Activated CD8-positive, alpha-beta memory T cell treated with anti-CD3 and anti-CD28 coated beads for 24 hours (primary cell): ENCODE measurements around the gene FGA.
"Not testable (repeated sequence)": the region's sequence is repeated elsewhere in the genome, so short reads cannot be mapped to it uniquely, and the experiment has no call there.

ENCODE experiments used
- DNase-seq: peaks from one replicate; pipeline ENCODE4 v3.0.0-alpha.2; 2020

FGA gene

DNA sequence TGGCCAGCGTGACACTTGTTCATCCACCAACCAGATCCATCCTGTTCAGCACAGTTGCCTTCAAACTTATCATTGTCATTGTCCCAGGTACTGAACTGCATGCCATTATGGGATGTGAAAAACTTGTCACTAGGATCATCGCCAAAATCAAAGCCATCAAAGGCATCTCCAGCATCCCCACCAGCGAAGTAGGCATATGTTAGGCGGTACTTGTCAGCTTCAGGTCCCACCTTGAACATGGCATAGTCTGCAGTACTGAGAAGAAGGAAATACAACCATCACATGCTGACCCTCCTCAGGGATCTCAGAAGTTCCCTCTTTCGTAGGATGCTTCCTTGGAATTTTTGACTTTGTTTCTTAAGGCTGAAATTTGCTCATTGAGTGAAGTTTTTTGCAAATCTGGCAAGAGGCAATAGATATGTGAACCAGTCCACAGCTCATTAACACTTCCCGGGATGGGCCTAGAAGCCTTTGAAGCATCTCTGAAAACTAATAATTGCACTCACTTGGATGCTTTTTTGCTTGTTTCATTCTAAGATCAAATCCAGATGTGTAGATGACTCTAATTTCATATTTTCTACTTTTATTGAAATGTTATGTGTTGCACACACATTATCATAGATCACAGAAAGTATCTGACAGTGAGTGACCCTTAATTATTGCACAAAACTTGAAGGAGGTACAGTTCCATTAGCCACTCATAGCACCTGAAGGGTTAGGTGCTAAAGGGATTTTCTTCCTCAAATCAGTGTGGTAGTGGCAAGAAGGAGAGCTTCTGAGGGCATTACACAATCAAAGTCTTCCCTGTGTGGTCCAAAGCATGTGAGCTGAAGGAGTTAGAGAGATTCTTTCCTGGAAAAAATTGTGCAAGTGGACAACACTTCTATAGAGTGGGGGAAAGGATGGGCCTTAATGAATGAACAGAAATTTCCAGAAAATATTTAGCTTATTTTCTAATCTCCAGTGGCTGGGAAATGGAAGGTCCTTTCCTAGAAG lies 16.5 kb upstream of the FGA start:
- no peak for DNase-seq

DNA sequence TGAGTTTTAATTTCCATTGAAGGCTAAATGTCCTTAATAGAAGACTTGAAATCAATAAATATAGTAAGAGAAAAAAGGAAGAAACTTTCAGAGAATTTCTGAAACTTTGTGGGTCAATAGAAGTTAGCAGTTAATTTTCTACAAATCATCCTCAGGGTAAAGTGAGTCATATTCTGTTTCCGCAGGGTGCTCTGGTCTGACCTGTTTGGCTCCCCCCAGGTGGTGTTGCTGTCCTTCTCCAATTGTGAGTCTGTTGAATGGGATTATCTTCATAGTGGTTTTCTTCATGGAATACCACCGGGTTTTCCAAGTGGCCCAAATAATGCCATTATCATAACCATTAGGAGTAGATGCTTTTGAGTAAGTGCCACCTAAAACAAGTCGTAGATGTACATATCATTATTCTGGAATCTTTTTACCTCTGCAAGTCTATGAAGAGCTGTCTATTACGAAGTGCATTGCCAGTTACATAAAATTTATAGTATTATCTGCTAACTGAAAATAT lies 14.2 kb upstream of the FGA start:
- DNase-seq: no peak

DNA sequence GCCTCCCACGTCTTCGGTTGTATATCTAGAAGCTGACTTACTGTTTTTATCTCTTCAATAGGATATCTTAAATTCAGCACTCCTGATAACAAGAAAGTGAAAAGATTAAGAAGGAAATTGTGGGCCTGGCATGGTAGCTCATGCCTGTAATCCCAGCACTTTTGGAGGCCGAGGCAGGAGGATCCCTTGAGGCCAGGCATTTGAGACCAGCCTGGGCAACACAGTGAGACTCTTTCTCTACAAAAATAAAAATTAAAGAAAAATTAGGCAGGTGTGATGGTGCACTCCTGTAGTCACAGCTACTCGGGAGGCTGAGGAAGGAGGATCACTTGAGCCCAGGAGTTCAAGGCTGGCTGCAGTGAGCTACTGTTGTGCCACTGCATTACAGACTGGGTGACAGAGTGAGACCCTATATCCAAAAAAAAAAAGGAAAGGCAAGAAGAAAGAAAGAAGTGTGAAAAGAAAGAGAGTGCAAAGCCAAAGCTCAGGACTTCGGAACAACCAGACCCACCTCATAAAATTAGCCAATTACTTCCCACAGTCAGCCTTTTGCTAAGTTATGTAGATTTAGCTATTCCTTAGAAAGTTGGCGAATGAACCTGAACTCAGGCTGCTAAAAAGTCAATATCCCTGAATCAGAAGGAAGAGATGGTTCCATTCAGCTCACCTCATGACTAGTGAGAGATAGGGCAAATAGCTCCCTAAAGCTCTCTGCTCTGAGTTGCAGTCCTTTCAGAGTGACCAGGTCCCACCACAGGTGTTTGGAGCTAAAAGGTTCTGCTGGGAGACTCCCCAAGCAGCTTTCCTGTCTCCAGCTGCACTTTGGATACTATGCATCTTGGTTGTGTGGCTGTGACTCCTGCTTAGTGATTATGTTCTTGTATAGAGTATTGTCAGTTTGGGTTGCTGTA lies 12.7 kb upstream of the FGA start:
- DNase-seq: no peak

DNA sequence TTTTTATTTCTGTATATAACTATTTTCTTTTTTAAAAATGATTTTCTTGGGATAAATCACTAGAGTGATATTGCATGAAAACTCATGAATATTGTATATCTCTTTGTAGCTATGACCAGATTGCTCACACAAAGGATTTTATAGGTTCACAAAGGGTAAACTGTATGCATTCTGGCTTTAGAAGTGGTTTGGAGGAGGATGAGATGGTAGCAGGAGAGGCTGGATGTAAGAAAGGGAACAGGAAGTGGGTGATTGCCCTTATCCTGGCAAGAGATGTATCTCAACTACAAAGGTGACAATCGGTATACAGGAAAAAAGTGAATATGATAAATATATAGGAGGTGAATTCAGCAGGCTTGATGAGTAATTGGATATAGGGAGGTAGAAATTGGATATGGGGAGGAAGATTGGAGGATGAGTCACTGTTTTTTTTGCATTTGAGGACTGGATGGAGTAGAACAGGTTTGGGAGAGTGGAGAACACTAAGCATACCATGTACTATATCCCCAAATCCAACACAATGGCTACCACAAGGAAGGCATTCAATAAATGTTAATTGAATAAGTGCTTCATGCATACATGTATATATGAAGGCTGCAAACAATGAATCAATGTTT lies 12.0 kb upstream of the FGA start:
- DNase-seq: no peak

DNA sequence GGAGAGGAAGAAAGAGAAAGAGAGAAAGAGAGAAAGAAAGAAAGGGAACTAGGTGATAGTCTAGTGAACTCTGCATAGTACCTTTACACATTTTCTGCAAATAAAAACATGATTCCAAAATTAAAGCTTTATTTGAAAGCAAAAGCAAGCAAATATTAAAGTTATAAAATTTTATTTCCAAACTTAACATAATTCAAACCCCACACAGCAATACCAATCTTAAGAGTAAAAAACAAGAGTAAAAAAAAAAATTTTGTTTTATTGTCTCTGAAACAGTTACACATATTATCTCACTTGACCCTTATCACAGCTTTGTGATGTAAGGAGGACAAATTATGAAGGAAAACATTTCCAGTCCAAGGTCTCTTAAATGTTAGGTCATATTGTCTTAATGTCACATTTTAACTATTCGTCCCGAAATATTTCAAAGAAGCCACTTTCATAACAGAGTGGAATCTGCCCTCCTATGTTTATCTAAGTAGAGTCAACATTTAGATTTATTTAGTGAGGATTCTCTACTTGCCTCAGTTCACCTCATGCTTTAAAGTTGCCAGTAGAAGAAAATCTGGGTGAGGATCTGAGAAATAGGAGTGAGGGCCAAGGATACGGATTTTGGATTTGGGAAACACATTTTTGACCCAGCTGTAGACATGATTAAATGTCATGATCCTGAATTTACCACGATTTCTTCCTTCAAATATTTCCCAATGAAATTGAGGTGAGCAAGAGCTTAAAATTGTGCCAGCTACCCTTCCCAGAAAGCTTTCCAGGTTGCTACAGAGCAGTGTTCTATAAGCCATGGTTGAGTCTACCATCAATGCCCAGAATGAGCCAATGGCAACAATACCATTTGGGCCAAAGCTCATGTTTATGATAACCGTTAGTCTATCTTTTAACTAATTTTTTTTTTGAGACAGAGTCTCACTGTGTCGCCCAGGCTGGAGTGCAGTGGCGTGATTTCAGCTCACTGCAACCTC lies 7.5 kb upstream of the FGA start:
- no peak for DNase-seq

DNA sequence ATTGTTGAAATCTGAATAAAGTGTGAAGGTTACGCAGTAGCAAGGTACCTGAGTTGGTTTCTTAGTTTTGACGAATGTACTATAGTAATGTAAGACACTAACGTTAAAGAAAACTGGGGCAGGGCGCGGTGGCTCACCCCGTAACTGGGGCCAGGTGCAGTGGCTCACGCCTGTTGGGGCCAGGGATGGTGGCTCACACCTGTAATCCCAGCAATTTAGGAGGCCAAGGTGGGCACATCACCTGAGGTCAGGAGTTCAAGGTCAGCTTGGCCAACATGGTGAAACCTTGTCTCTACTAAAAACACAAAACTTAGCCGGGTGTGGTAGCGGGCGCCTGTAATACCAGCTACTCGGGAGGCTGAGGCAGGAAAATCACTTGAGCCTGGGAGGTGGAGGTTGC lies 6.7 kb upstream of the FGA start:
- DNase-seq: not testable (repeated sequence)

DNA sequence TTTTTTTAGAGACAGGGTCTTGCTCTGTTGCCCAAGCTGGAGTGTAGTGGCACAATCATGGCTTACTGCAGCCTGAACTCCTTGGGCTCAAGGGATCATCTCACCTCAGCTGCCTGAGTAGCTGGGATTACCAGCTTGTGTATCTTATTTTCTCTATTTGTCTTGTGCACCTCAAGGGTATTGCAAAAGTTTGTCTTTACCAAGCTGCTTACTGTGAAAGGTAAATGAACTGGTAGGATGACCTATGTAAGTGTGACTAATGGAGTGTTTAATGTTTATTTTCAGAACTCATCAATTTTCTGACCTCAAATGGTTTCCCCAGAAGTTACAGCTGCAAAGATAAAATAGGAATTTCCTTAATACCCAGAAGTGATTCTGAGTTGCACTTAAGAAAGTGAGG lies 5.3 kb upstream of the FGA start:
- DNase-seq: no peak

DNA sequence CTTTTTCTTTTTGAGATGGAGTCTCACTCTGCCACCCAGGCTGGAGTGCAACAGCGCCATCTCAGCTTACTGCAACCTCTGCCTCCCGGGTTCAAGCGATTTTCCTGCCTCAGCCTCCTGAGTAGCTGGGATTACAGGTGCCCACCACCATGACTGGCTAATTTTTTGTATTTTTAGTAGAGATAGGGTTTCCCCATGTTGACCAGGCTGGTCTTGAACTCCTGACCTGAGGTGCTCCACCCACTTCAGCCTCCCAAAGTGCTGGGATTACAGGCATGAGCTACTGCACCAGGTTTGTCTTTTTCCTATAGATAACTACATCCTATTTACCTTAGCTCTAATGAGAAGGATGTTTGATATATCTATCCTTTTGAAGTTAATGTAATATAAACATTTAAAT lies 3.8 kb upstream of the FGA start:
- not testable (repeated sequence) for DNase-seq

DNA sequence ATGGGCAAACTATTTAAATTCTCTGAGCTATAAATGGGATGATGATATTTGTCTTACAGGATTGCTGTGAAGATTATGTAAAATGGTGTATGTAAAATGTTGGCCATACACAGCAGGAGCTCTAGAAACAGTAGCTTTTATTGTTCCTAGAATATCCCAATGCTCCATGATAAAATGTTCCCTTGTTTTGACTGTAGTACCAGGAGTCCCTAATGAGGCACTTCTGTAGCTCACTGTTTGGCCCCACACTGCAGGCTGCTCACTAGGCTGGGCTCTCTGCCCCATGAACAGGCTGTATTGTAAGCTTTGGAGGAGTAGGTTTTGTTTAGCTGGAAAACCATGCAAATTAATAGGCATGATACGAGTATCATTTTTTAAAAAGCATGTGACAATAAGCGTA lies 3.3 kb upstream of the FGA start:
- no peak for DNase-seq

DNA sequence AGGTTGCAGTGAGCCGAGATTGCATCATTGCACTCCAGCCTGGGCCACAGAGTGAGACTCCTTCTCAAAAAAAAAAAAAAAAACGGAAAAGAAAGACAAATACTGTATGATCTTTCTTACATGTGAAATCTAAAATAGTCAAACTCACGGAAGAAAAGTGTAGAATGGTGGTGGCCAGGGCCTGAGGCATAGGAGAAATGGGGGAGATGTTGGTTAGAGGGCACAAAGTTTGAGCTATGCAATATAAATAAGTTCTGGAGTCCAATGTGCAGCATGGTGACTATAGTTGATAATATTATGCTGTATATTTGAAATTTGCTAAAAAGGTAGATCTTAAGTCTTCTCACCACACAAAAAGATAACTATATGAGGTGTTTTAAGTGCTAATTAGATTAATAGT lies 1.3 kb upstream of the FGA start:
- DNase-seq: no peak

DNA sequence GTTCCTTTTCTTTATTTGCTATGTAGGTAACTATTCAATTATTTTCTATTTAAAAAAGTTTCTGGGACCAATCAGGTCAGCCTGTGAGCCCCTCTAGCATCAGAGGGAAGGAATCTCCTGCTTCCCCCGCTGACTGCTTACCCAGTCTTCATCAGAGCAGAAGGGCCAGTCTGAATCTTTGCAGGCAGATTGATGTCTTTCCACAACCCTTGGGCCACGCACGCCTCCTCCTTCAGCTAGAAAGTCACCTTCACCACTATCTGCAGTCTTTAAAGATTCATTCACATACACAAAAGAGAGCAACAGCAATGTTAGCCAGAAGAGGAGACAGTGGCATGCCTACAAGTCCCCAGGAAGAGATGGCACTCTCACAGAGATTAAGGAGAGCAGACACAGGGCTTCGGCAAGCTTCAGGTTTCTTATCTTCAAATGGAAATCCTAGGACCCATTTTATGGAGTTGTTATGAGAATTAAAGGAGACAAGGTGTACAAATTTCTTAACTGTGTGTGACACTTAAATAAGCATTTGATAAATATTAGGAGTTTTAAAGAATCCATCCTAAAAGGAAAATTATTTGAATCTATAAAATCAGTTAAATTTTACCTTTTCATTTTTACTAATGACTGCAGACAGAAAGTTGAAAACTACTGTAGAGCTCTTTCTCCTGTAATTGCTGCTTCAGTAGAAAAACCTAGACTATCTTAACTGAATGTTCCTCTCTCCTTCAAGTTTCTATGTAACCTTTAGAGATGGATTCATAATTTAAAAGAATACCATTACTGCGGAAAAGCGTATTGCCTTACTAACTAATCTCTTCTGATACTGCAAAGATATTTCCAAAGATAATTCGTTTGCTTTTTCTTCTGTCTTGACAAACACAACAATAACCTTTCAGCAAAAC lies 995 bp downstream of the FGA start:
- no peak for DNase-seq

DNA sequence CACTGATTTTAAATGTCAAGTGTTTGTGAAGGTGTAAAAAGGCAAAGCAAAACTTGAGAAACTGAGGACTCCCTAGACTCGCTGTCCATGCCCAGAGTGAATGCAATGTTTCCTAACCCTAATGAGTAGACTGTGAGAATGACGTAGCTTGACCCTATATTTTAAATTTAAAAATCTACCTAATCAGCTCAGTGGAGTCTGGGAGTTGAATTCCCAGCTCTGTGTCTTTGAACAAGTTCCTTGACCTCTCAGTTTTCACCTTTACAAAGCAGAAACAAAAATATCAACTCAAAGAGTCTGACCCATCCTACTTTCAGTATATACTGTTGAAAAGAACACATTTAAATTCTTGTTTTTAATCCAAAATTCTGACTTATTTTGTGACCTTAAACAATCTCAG lies 2.3 kb downstream of the FGA start:
- no peak for DNase-seq

DNA sequence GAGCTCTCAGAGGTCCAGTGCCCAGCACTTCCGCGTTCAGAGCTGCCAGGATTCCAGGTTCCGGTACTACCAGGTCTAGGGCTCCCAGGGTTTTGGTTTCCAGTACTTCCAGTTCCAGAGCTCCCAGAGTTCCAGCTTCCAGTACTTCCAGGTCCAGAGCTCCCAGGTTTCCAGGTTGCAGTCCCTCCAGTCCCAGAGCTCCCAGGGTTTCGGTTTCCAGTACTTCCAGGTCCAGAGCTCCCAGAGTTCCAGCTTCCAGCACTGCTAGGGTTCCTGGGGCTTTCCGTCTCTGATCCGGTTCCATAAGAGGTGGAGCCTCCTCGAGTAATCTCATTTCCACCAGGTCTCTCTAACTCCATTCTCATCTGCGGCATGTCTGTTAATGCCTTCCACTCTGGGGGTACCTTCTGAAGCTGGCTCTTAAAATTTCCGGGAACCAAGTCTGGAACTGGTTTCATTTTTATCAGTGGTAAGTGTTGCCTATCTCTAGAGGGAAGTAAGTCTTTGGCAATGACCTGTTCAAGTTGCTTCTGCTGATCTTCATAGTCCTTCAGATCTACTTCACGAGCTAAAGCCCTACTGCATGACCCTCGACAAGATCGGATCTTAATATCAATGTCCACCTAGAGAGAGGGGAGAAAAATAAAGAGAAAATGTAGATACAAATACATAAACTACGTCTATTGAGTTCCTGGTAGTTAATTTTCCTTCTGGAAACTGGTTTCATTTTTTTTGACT lies 4.1 kb downstream of the FGA start:
- DNase-seq: no peak

DNA sequence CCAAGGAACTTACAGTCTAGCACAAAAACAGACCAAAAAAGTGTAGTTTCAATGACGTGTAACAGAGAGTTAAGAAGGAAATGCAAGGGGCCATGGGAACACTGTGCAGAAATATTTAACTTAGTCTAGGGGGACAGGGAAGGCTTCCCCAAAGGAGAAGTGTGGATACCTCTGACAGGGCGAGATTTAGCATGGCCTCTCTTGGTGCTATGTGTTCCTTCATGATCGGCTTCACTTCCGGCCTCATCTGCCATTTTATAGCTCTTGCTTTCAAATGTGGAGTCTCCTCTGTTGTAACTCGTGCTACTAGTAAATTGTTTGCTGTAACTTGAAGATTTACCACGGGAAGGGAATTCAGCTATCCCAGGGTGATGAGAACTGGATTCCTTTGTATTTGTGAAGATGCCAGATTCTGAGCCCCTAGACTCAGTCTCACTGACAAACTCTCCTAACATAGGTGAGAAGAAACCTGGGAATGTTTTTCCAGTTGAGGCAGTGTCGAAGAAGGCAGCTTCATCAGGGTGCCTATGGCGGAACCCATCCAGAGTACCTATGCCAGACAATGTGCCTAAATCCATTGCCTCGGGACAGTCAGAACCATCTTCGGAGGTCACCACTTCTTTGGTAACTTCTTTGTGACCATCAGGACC lies 5.0 kb downstream of the FGA start:
- DNase-seq: no peak

DNA sequence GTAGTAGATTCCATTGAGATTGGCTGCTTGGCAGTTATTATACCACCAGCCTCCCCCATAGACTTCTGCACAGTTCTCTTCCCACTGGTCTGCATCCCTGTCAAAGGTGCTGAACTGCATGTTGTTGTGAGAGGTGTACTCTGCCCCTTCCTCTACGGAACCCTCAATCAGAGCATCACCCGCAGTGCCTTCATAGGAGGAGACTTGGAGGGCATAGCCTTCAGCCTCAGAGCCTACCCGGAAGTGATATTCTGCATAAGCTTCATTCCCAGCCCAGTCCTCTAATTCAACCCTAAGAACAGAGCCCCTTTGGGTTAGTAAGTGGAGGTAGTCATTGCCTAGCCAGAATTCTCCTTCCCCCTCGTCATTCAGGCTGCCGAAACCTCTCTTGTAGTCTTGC lies 6.3 kb downstream of the FGA start:
- no peak for DNase-seq

DNA sequence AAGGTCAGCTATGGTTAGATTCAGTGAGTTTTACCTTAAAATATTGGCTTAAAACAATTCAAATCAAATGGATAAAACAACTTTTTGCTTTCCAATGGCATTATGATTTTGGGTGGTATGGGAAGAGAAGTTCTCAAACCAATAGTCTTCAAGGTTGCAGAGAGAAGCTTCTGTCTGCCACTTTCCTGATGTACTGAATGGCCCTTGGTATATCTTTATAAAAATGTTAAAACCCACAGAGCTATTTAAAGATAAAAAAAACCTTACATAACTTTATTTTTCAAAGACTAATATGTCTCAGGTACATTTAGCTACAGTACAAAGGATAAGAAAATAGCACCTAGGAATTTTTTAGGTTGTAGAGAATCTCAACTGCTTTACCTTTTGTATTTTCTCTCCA lies 6.9 kb downstream of the FGA start:
- no peak for DNase-seq

DNA sequence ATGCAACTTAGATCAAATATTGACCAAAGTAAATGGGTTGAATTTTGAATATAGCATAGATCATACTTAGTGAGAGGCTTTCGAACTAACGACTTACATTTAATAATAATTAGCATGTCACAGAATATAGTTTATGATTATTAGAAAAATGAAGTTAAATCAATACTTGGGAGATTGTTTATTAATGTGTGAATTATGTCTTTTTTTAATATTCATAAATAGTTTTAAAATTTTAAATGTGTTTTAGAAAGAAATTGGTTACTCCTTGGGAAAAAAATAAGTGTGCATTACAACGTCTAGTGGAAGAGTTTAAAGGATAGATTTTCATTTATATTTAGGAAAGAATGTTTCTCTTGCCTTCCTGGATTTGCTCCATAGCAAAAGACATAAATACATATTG lies 7.3 kb downstream of the FGA start:
- no peak for DNase-seq

DNA sequence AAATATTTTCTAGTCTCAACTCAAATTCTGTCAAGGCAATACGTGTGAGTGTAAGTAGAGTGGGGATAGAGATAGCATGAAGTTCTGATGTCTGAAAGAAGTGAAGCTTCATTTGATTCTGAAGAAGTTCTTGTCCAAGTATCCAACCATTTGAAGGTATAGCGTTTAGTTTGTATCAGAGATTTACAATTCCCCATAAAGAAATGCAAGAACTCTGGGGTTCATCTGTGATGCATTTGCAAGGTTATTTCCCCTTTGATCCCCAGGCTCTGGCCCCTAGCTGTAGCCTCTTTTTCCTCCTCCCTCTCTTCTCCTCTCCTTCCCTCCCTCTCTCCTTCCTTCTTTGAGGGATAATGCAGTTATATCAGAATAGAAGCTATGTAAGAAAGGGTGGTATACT lies 7.8 kb downstream of the FGA start:
- DNase-seq: no peak

DNA sequence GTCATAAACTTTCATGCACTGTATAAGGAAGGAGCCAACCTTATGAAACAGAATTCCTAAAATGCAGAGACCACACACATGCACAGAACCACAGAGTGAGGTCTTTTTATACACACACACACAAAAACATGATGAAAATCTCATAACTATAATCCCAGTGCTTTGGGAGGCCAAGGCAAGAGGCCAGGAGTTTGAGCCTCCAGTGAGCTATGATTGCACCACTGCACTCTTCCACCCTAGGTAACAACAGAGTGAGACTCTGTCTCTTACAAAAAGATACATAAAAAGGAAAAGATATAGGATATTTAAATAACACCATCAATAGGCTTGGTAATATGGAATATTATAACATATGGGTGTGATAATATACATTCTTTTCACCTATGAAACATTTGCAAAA lies 10.6 kb downstream of the FGA start:
- no peak for DNase-seq

DNA sequence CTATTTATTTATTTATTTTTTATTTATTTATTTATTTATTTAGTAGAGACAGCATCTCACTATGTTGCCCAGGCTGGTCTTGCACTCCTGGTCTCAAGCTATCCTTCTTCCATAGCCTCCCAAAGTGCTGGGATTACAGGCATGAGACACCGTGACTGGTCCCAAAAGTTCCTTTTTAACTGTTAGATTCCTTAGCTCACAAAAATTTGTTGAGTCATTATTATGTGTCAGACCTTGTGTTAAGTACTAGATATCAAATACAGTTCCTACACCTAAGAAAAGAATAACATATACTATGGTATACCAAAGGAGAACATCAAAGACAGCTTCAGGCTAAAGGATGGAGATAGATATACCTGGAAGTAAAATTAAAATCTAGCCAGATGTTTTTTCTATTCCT lies 11.6 kb downstream of the FGA start:
- no peak for DNase-seq
